NCI-H2107 (cell line): ENCODE data around the gene GNAI3.
A peak's percentile ranks its signal among the peaks of the same experiment; 100 is the strongest.

Source experiments
- DNase-seq: peaks from one replicate; lab custom pipeline; 2025; lab: John Stamatoyannopoulos, UW

Gene GNAI3

GRCh38 chr1:109624201-109625010, 76.0 kb downstream of the GNAI3 start:
- DNase-seq, result peak; percentile 75

GRCh38 chr1:109625176-109625575, 76.8 kb downstream of the GNAI3 start:
- DNase-seq, result no peak

GRCh38 chr1:109625601-109626560, 77.5 kb downstream of the GNAI3 start:
- DNase-seq, result no peak

- no peak for DNase-seq
Observed at GRCh38 chr1:109626682-109627408, 78.4 kb downstream of the GNAI3 start.

- DNase-seq, result no peak
Observed at GRCh38 chr1:109627692-109628399, 79.4 kb downstream of the GNAI3 start.

GRCh38 chr1:109628540-109629321, 80.3 kb downstream of the GNAI3 start:
- no peak for DNase-seq

- no peak for DNase-seq
Observed at GRCh38 chr1:109629372-109630030, 81.1 kb downstream of the GNAI3 start.

GRCh38 chr1:109630081-109630897, 81.9 kb downstream of the GNAI3 start:
- no peak for DNase-seq

- DNase-seq, result no peak
Observed at GRCh38 chr1:109630898-109631512, 82.6 kb downstream of the GNAI3 start.

- no peak for DNase-seq
Observed at GRCh38 chr1:109631513-109632505, 83.4 kb downstream of the GNAI3 start.

- peak; percentile 72 for DNase-seq
Observed at GRCh38 chr1:109632671-109633346, 84.4 kb downstream of the GNAI3 start.

GRCh38 chr1:109634292-109634691, 85.9 kb downstream of the GNAI3 start:
- DNase-seq, result no peak

- DNase-seq, result no peak
Observed at GRCh38 chr1:109634771-109635750, 86.6 kb downstream of the GNAI3 start.

- DNase-seq, result no peak
Observed at GRCh38 chr1:109635862-109636200, 87.4 kb downstream of the GNAI3 start.

GRCh38 chr1:109636201-109636952, 88.0 kb downstream of the GNAI3 start:
- DNase-seq, result no peak
